ENCODE results near the gene ADAMTSL3. TPM values are rescaled to one million over a fixed set of nuclear protein-coding genes. Genes with fewer than 3 reads are reported as not detected.
"Not testable (repeated sequence)": the region's sequence is repeated elsewhere in the genome, so short reads cannot be mapped to it uniquely, and the experiment has no call there.

ADAMTSL3 gene
- total and polyA plus RNA-seq, 4 donors: 3.5 to 19.0 (median 8.0) TPM

GRCh38 chr15:83699028-83699427 is 45.1 kb downstream of the ADAMTSL3 start:
- no peak overlapping the region for H3K27ac ChIP-seq (ENCODE audit: low read depth in 1 of 2, low read length in 2 of 2)
- no peak for DNase-seq (ENCODE audit: low spot score)
- H3K9me3 ChIP-seq (ENCODE audit: control insufficient read depth in 4 of 4, low read length in 3 of 4): no peaks in the 10 kb centered on the region
- no peak overlapping the region for H3K4me3 ChIP-seq (ENCODE audit: low read depth in 1 of 3, low read length in 3 of 3)
- H3K36me3 ChIP-seq (ENCODE audit: control insufficient read depth in 4 of 4, insufficient read depth in 3 of 4, low read depth in 1 of 4, low read length in 3 of 4): no peaks in the 10 kb centered on the region
- WGBS: 61% methylated on average over 2 of the region's 2 CpGs
- TF ChIP-seq TAF1 (conservative IDR thresholded peaks at IDR 0.05) (no peak), NR2F2 (IDR thresholded peaks at IDR 0.05) (no peak), GABPA (IDR thresholded peaks at IDR 0.05 in 1 of 2, conservative IDR thresholded peaks at IDR 0.05 in 1 of 2) (no peak), ATF3 (IDR thresholded peaks at IDR 0.05) (no peak), FOXA2 (IDR thresholded peaks at IDR 0.05) (no peak), YY1 (IDR thresholded peaks at IDR 0.05) (no peak), JUND (IDR thresholded peaks at IDR 0.05) (no peak)
- no peak overlapping the region for H3K9ac ChIP-seq (ENCODE audit: low read depth in 1 of 2, low read length in 2 of 2)
- H3K4me1 ChIP-seq (ENCODE audit: control insufficient read depth in 4 of 4, insufficient read depth in 4 of 4, low read length in 3 of 4): peaks cover 0 to 3% (median 0%) of the 10 kb centered on the region in 4 donors
- no peaks in the 10 kb centered on the region for H3K27me3 ChIP-seq (ENCODE audit: control insufficient read depth in 4 of 4, insufficient read depth in 4 of 4, low read length in 3 of 4)

GRCh38 chr15:83700082-83700481 is 46.2 kb downstream of the ADAMTSL3 start:
- Histone ChIP-seq H3K9ac (ENCODE audit: low read depth in 1 of 2, low read length in 2 of 2) (no peak overlapping the region), H3K36me3 (ENCODE audit: control insufficient read depth in 4 of 4, insufficient read depth in 3 of 4, low read depth in 1 of 4, low read length in 3 of 4) (peaks cover 0 to 4% (median 0%) of the 10 kb centered on the region in 4 donors), H3K27me3 (ENCODE audit: control insufficient read depth in 4 of 4, insufficient read depth in 4 of 4, low read length in 3 of 4) (no peaks in the 10 kb centered on the region), H3K9me3 (ENCODE audit: control insufficient read depth in 4 of 4, low read length in 3 of 4) (no peaks in the 10 kb centered on the region), H3K4me3 (ENCODE audit: low read depth in 1 of 3, low read length in 3 of 3) (no peak overlapping the region), H3K4me1 (ENCODE audit: control insufficient read depth in 4 of 4, insufficient read depth in 4 of 4, low read length in 3 of 4) (no peaks in the 10 kb centered on the region), H3K27ac (ENCODE audit: low read depth in 1 of 2, low read length in 2 of 2) (no peak overlapping the region)
- DNase-seq (ENCODE audit: low spot score): no peak
- no peak for TF ChIP-seq HNF4G (IDR thresholded peaks at IDR 0.05)
- no peak for TF ChIP-seq RXRA (IDR thresholded peaks at IDR 0.05)
- TF ChIP-seq MAX (IDR thresholded peaks at IDR 0.05): no peak
- TF ChIP-seq GABPA (IDR thresholded peaks at IDR 0.05 in 1 of 2, conservative IDR thresholded peaks at IDR 0.05 in 1 of 2): no peak
- TF ChIP-seq CTCF (IDR thresholded peaks at IDR 0.05; ENCODE audit: low read depth, low read length, missing input control): no peak
- TF ChIP-seq RAD21 (IDR thresholded peaks at IDR 0.05): no peak
- no peak for TF ChIP-seq FOXA1 (IDR thresholded peaks at IDR 0.05)
- no peak for TF ChIP-seq REST (IDR thresholded peaks at IDR 0.05)
- no peak for TF ChIP-seq ATF3 (IDR thresholded peaks at IDR 0.05)
- TF ChIP-seq YY1 (IDR thresholded peaks at IDR 0.05): no peak
- no peak for TF ChIP-seq TAF1 (conservative IDR thresholded peaks at IDR 0.05)
- no peak for TF ChIP-seq HNF4A (conservative IDR thresholded peaks at IDR 0.05)
- TF ChIP-seq EGR1 (IDR thresholded peaks at IDR 0.05; ENCODE audit: low read depth in 2 of 2): no peak
- no peak for TF ChIP-seq JUND (IDR thresholded peaks at IDR 0.05)
- no peak for TF ChIP-seq SP1 (IDR thresholded peaks at IDR 0.05)
- TF ChIP-seq NR2F2 (IDR thresholded peaks at IDR 0.05): no peak
- no peak for TF ChIP-seq FOXA2 (IDR thresholded peaks at IDR 0.05)
- no peak for TF ChIP-seq ZBTB33 (IDR thresholded peaks at IDR 0.05)
- 90% methylated on average over 3 of the region's 3 CpGs for WGBS

GRCh38 chr15:83702314-83702713 is 48.4 kb downstream of the ADAMTSL3 start:
- not testable (repeated sequence) for DNase-seq (ENCODE audit: low spot score); H3K27me3 ChIP-seq (ENCODE audit: control insufficient read depth in 4 of 4, insufficient read depth in 4 of 4, low read length in 3 of 4); H3K4me3 ChIP-seq (ENCODE audit: low read depth in 1 of 3, low read length in 3 of 3); H3K36me3 ChIP-seq (ENCODE audit: control insufficient read depth in 4 of 4, insufficient read depth in 3 of 4, low read depth in 1 of 4, low read length in 3 of 4); H3K9ac ChIP-seq (ENCODE audit: low read depth in 1 of 2, low read length in 2 of 2); H3K4me1 ChIP-seq (ENCODE audit: control insufficient read depth in 4 of 4, insufficient read depth in 4 of 4, low read length in 3 of 4); H3K9me3 ChIP-seq (ENCODE audit: control insufficient read depth in 4 of 4, low read length in 3 of 4); H3K27ac ChIP-seq (ENCODE audit: low read depth in 1 of 2, low read length in 2 of 2)
- 92% methylated on average over 2 of the region's 2 CpGs for WGBS
